GM12874 (cell line): ENCODE data around the gene SPOCD1.

Experiments
- CTCF ChIP-seq: IDR thresholded peaks from 2 replicates; pipeline ENCODE4 v1.5.1; 2011; ENCODE audit warnings: low read depth, mild to moderate bottlenecking, control low read depth, low read length, moderate library complexity; ENCODE audit not compliant: insufficient read depth

The SPOCD1 gene

GRCh38 chr1:31778763-31779488, 36.9 kb downstream of the SPOCD1 start:
- no peak for TF ChIP-seq CTCF

- TF ChIP-seq CTCF, result no peak
Measured at GRCh38 chr1:31776516-31776915, 39.3 kb downstream of the SPOCD1 start.

- TF ChIP-seq CTCF, result no peak
Measured at GRCh38 chr1:31776032-31776431, 39.8 kb downstream of the SPOCD1 start.

DNA sequence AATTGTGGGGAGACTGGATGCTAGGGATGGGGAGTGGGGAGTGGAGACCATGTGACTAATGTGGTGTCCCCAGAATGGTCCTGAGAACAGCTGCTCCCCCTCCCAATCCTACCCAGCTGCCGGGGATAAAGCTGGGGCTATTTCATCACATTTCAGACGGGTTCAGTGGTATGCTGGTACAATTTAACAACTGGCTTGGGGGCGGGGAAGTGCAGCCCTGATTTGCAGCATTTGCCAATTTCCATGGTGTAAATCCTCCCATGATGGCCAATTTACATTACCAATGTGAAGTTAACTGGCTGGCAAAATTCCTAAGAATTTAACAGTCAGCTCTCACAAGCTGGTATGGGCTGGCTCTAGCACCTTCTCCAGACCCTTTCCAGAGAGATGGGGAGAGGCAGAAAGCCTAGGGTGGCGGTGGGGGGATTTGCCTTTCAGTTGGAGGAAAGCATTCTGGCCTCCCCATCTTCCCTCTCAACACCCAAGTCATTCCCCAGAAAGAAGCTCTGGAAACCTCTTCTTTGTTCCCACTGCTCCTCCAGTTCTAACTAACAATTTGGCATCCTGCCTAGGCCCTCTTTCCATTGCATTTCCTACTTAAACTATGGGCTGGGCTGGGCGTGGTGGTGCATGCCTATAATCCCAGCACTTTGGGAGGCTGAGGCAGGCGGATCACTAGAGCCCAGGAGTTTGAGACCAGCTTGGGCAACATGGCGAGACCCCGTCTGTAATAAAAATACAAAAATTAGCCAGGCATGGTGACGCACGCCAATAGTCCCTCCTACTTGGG, 40.4 kb downstream of the SPOCD1 start:
- TF ChIP-seq CTCF, result no peak

DNA sequence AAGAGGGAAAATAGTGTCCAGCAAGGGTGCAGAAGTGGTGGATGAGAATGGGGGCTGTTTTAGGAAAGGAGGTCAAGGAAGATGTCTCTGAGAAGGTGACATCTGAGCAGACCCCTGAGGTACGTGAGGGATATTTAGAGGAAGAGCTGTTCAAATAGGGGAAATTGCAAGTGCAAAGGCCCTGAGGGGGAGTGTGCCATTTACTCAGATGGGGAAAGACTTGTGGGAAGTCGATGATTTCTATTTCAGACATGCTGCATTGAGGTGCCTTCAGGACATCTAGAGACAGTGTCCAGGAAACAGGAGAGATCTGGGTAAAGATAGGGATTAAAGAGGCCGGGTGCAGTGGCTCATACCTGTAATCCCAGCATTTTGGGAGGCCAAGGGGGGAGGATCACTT, 41.3 kb downstream of the SPOCD1 start:
- TF ChIP-seq CTCF, result no peak

DNA sequence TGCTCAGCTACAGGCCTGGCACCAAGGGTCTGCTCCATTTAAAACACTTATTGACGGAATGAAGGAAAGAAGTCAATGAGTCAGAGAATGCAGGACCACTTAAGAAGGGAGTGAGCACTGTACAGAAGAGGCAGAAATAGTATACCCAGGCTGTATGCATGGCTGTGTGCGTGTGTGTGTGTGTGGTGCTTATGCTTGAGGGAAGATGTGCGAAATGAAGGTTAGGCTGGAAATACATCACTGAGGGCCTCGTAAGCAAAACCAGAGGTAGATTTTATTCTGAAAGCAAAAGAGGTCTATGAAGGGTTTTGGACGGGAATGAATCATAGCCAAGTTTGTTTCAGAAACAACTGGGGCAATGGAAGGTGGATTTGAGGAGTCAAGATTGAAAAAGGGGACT, 42.0 kb downstream of the SPOCD1 start:
- no peak for TF ChIP-seq CTCF

DNA sequence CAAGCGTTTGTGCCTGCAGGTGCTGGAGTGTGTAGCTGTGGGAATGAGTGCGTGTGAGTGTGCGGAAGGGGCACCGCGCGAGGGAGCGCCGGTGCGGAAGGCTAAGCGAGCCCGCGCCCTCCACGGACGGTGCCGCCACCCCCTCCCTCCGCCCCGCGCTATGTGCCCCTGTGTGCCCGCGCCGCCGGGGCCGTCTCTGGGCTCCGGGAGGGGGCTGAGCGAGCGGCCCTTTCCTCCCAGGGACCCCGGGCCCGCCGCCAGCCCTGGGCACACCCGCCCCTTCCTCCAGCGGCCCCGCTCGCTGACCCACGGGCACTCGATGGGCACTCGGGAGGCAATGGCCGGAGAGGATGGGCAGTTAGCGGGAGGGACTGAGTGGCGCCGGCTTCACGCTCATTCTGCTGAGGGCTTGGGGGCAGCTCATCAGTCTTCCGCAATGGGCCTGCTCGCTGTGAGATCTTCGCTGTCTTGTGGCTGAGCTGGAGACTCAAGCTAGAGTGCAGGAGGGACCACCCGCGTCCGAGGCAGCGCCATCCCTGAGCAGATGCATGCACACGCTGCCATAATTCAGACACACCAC, 43.1 kb downstream of the SPOCD1 start:
- TF ChIP-seq CTCF, result no peak
